Measurements from ENCODE around the gene WTAP.

DNA sequence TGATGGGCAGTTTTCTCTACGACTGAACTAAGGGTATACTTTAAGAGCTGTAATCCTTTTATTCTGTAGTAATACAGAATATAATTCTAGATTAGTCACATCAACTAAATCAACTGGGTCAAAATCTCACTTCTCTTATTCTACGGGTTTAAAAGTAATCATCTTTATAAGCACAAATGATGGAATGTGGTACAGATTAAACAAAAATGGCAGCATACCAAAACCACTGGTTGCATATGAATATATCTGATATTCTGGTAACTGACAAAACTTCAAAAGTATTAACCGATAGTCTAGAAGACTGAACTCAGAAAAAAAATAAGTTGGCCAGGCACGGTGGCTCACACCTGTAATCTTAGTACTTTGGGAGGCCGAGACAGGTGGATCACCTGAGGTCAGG, 41.3 kb upstream of the WTAP start:
- TF ChIP-seq CTBP1 (IDR thresholded peaks at IDR 0.05; ENCODE audit: borderline replicate concordance) = no peak
- no peak for TF ChIP-seq FOXA1 (IDR thresholded peaks at IDR 0.05)
- TF ChIP-seq FOXK2 (IDR thresholded peaks at IDR 0.05) = no peak
- no peak for TF ChIP-seq TARDBP (IDR thresholded peaks at IDR 0.05)
- no peak for TF ChIP-seq ELF4 (IDR thresholded peaks at IDR 0.05)
- no peak for TF ChIP-seq L3MBTL2 (conservative IDR thresholded peaks at IDR 0.05)
- TF ChIP-seq BHLHE40 (IDR thresholded peaks at IDR 0.05; ENCODE audit: borderline replicate concordance) = no peak
- no peak for TF ChIP-seq ARNT (IDR thresholded peaks at IDR 0.05)
- TF ChIP-seq SP1 (IDR thresholded peaks at IDR 0.05) = no peak
- TF ChIP-seq LEF1 (IDR thresholded peaks at IDR 0.05; ENCODE audit: borderline replicate concordance) = no peak
- no peak for TF ChIP-seq SUZ12 (IDR thresholded peaks at IDR 0.05)
- TF ChIP-seq, protein P1, sequence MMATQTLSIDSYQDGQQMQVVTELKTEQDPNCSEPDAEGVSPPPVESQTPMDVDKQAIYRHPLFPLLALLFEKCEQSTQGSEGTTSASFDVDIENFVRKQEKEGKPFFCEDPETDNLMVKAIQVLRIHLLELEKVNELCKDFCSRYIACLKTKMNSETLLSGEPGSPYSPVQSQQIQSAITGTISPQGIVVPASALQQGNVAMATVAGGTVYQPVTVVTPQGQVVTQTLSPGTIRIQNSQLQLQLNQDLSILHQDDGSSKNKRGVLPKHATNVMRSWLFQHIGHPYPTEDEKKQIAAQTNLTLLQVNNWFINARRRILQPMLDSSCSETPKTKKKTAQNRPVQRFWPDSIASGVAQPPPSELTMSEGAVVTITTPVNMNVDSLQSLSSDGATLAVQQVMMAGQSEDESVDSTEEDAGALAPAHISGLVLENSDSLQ (IDR thresholded peaks at IDR 0.05) = no peak
- TF ChIP-seq FOXM1 (IDR thresholded peaks at IDR 0.05; ENCODE audit: borderline replicate concordance) = no peak
